ENCODE measurements around the gene RNU5B-1. TPM values are rescaled to one million over a fixed set of nuclear protein-coding genes. Genes with fewer than 3 reads are reported as not detected.

The RNU5B-1 gene
- total and polyA plus RNA-seq, 4 donors, result 78.5 TPM; not detected in 3

GRCh38 chr15:65332391-65333147, 28.1 kb downstream of the RNU5B-1 start:
- H3K27ac ChIP-seq (ENCODE audit: low read depth, low read length), result no peak overlapping the region
- WGBS (ENCODE audit: insufficient coverage), result 58% methylated on average over 21 of the region's 31 CpGs
- H3K27me3 ChIP-seq (ENCODE audit: control insufficient read depth, insufficient read depth, low read length), result no peaks in the 10 kb centered on the region
- no peak overlapping the region for H3K4me3 ChIP-seq (ENCODE audit: low read depth, low read length)
- DNase-seq (ENCODE audit: low read depth in 4 of 6, low spot score in 6 of 6), result peak in 1 of 6 donors; percentile 68
- H3K36me3 ChIP-seq (ENCODE audit: control insufficient read depth, insufficient read depth, low read length), result peaks cover 78% of the 10 kb centered on the region
- H3K9me3 ChIP-seq (ENCODE audit: control insufficient read depth, insufficient read depth, low read length), result no peaks in the 10 kb centered on the region
- peaks cover 62% of the 10 kb centered on the region for H3K4me1 ChIP-seq (ENCODE audit: control insufficient read depth, insufficient read depth, low read length)

GRCh38 chr15:65333148-65333820, 28.8 kb downstream of the RNU5B-1 start:
- DNase-seq (ENCODE audit: low read depth in 4 of 6, low spot score in 6 of 6), result no peak
- peaks cover 69% of the 10 kb centered on the region for H3K4me1 ChIP-seq (ENCODE audit: control insufficient read depth, insufficient read depth, low read length)
- H3K27ac ChIP-seq (ENCODE audit: low read depth, low read length), result no peak overlapping the region
- no peaks in the 10 kb centered on the region for H3K9me3 ChIP-seq (ENCODE audit: control insufficient read depth, insufficient read depth, low read length)
- peaks cover 71% of the 10 kb centered on the region for H3K36me3 ChIP-seq (ENCODE audit: control insufficient read depth, insufficient read depth, low read length)
- H3K4me3 ChIP-seq (ENCODE audit: low read depth, low read length), result no peak overlapping the region
- 71% methylated on average over 11 of the region's 16 CpGs for WGBS (ENCODE audit: insufficient coverage)
- no peaks in the 10 kb centered on the region for H3K27me3 ChIP-seq (ENCODE audit: control insufficient read depth, insufficient read depth, low read length)

- Histone ChIP-seq H3K27me3 (ENCODE audit: control insufficient read depth, insufficient read depth, low read length) (no peaks in the 10 kb centered on the region), H3K4me1 (ENCODE audit: control insufficient read depth, insufficient read depth, low read length) (peaks cover 74% of the 10 kb centered on the region), H3K36me3 (ENCODE audit: control insufficient read depth, insufficient read depth, low read length) (peaks cover 65% of the 10 kb centered on the region), H3K4me3 (ENCODE audit: low read depth, low read length) (no peak overlapping the region), H3K9me3 (ENCODE audit: control insufficient read depth, insufficient read depth, low read length) (no peaks in the 10 kb centered on the region), H3K27ac (ENCODE audit: low read depth, low read length) (peak overlapping the region; percentile 33)
- 41% methylated on average over 3 of the region's 5 CpGs for WGBS (ENCODE audit: insufficient coverage)
- peak in 2 of 6 donors; percentile 55 to 72 for DNase-seq (ENCODE audit: low read depth in 4 of 6, low spot score in 6 of 6)
Observed at GRCh38 chr15:65333856-65334255, 29.4 kb downstream of the RNU5B-1 start.

GRCh38 chr15:65334586-65335231, 30.2 kb downstream of the RNU5B-1 start:
- WGBS (ENCODE audit: insufficient coverage), result 40% methylated on average over 20 of the region's 20 CpGs
- DNase-seq (ENCODE audit: low read depth in 4 of 6, low spot score in 6 of 6), result peak in 2 of 6 donors; percentile 45 to 65
- Histone ChIP-seq H3K27me3 (ENCODE audit: control insufficient read depth, insufficient read depth, low read length) (no peaks in the 10 kb centered on the region), H3K27ac (ENCODE audit: low read depth, low read length) (peak overlapping the region; percentile 33), H3K4me3 (ENCODE audit: low read depth, low read length) (no peak overlapping the region), H3K9me3 (ENCODE audit: control insufficient read depth, insufficient read depth, low read length) (no peaks in the 10 kb centered on the region), H3K4me1 (ENCODE audit: control insufficient read depth, insufficient read depth, low read length) (peaks cover 83% of the 10 kb centered on the region), H3K36me3 (ENCODE audit: control insufficient read depth, insufficient read depth, low read length) (peaks cover 56% of the 10 kb centered on the region)

GRCh38 chr15:65335278-65336055, 31.0 kb downstream of the RNU5B-1 start:
- no peak for DNase-seq (ENCODE audit: low read depth in 4 of 6, low spot score in 6 of 6)
- Histone ChIP-seq H3K27ac (ENCODE audit: low read depth, low read length) (no peak overlapping the region), H3K27me3 (ENCODE audit: control insufficient read depth, insufficient read depth, low read length) (no peaks in the 10 kb centered on the region), H3K4me3 (ENCODE audit: low read depth, low read length) (no peak overlapping the region), H3K36me3 (ENCODE audit: control insufficient read depth, insufficient read depth, low read length) (peaks cover 49% of the 10 kb centered on the region), H3K4me1 (ENCODE audit: control insufficient read depth, insufficient read depth, low read length) (peaks cover 90% of the 10 kb centered on the region), H3K9me3 (ENCODE audit: control insufficient read depth, insufficient read depth, low read length) (no peaks in the 10 kb centered on the region)
- 86% methylated on average over 14 of the region's 19 CpGs for WGBS (ENCODE audit: insufficient coverage)

GRCh38 chr15:65336493-65337435, 32.3 kb downstream of the RNU5B-1 start:
- Histone ChIP-seq H3K4me1 (ENCODE audit: control insufficient read depth, insufficient read depth, low read length) (peaks cover 87% of the 10 kb centered on the region), H3K36me3 (ENCODE audit: control insufficient read depth, insufficient read depth, low read length) (peaks cover 36% of the 10 kb centered on the region), H3K4me3 (ENCODE audit: low read depth, low read length) (no peak overlapping the region), H3K9me3 (ENCODE audit: control insufficient read depth, insufficient read depth, low read length) (no peaks in the 10 kb centered on the region), H3K27ac (ENCODE audit: low read depth, low read length) (no peak overlapping the region), H3K27me3 (ENCODE audit: control insufficient read depth, insufficient read depth, low read length) (no peaks in the 10 kb centered on the region)
- 19% methylated on average over 11 of the region's 21 CpGs for WGBS (ENCODE audit: insufficient coverage)
- peak in 2 of 6 donors; percentile 82 to 83 for DNase-seq (ENCODE audit: low read depth in 4 of 6, low spot score in 6 of 6)

- Histone ChIP-seq H3K27me3 (ENCODE audit: control insufficient read depth, insufficient read depth, low read length) (no peaks in the 10 kb centered on the region), H3K4me1 (ENCODE audit: control insufficient read depth, insufficient read depth, low read length) (peaks cover 80% of the 10 kb centered on the region), H3K27ac (ENCODE audit: low read depth, low read length) (no peak overlapping the region), H3K36me3 (ENCODE audit: control insufficient read depth, insufficient read depth, low read length) (peaks cover 28% of the 10 kb centered on the region), H3K9me3 (ENCODE audit: control insufficient read depth, insufficient read depth, low read length) (no peaks in the 10 kb centered on the region), H3K4me3 (ENCODE audit: low read depth, low read length) (no peak overlapping the region)
- 40% methylated on average over 4 of the region's 6 CpGs for WGBS (ENCODE audit: insufficient coverage)
- peak in 1 of 6 donors; percentile 38 for DNase-seq (ENCODE audit: low read depth in 4 of 6, low spot score in 6 of 6)
Observed at GRCh38 chr15:65337436-65338070, 33.1 kb downstream of the RNU5B-1 start.

- DNase-seq (ENCODE audit: low read depth in 4 of 6, low spot score in 6 of 6), result no peak
- WGBS (ENCODE audit: insufficient coverage), result 80% methylated on average over 1 of the region's 3 CpGs
- no peak overlapping the region for H3K27ac ChIP-seq (ENCODE audit: low read depth, low read length)
- no peaks in the 10 kb centered on the region for H3K27me3 ChIP-seq (ENCODE audit: control insufficient read depth, insufficient read depth, low read length)
- H3K36me3 ChIP-seq (ENCODE audit: control insufficient read depth, insufficient read depth, low read length), result peaks cover 20% of the 10 kb centered on the region
- H3K9me3 ChIP-seq (ENCODE audit: control insufficient read depth, insufficient read depth, low read length), result no peaks in the 10 kb centered on the region
- H3K4me3 ChIP-seq (ENCODE audit: low read depth, low read length), result no peak overlapping the region
- H3K4me1 ChIP-seq (ENCODE audit: control insufficient read depth, insufficient read depth, low read length), result peaks cover 77% of the 10 kb centered on the region
Observed at GRCh38 chr15:65338366-65338765, 33.9 kb downstream of the RNU5B-1 start.
